Tibial nerve (tissue), 4 donors: ENCODE results near the gene ZNF124. TPM values are rescaled to one million over a fixed set of nuclear protein-coding genes. Genes with fewer than 3 reads are reported as not detected.

Source experiments
- DNase-seq, 2 donors: peaks; one replicate each; pipeline ENCODE4 v3.0.0-alpha.2; 2019; ENCODE audit warnings: low spot score in 2 of 2
- H3K27ac ChIP-seq, 4 donors: fragments of 200-600 bp; sonication (generic) in 3 of 4; one replicate each; pipeline ENCODE4 v1.5.1; 2017 to 2019; ENCODE audit warnings: mild to moderate bottlenecking in 1 of 4
- H3K27me3 ChIP-seq, 2 donors: fragments of 200-600 bp; sonication (generic) in 1 of 2; one replicate each; pipeline versions ENCODE4 v1.5.1 to v1.6.0; 2017 to 2019
- H3K36me3 ChIP-seq, 3 donors: fragments of 200-600 bp; sonication (generic); one replicate each; pipeline ENCODE4 v1.5.1; 2018 to 2019
- H3K4me1 ChIP-seq, 4 donors: fragments of 200-600 bp; sonication (generic) in 3 of 4; one replicate each; pipeline ENCODE4 v1.5.1; 2017 to 2019
- H3K4me3 ChIP-seq, 4 donors: fragments of 200-600 bp; sonication (generic) in 3 of 4; one replicate each; pipeline ENCODE4 v1.5.1; 2017 to 2019; ENCODE audit warnings: mild to moderate bottlenecking in 1 of 4, moderate library complexity in 1 of 4
- H3K9me3 ChIP-seq, 4 donors: fragments of 200-600 bp; sonication (generic) in 3 of 4; one replicate each; pipeline ENCODE4 v1.5.1; 2017 to 2019
- EP300 ChIP-seq, 2 donors: sonication (generic); formaldehyde crosslinking; IDR thresholded peaks; one replicate each; pipeline ENCODE4 v1.6.1; 2017; ENCODE audit warnings: antibody characterized with exemption in 2 of 2, mild to moderate bottlenecking in 1 of 2
- POLR2A ChIP-seq, 2 donors: fragments of 450-650 bp; IDR thresholded peaks; one replicate each; pipeline ENCODE4 v1.6.1; 2017; ENCODE audit warnings: antibody characterized with exemption in 2 of 2, mild to moderate bottlenecking in 2 of 2, moderate library complexity in 2 of 2
- WGBS, 2 donors: methylation state at CpG; one replicate each; pipeline ENCODE4 v1.1.5; 2018; 5-methylcytosine and 5-hydroxymethylcytosine counted together
- total RNA-seq, 4 donors: library from RNA; depleted of rRNA; stranded (reverse); fragments of >200 nt; gene quantifications; one replicate each; pipeline ENCODE4 v1.1.0, GENCODE V29; 2016
- TF ChIP-seq, protein P1 (sequence below), 5 experiments: fragments of 200-600 bp in 3 of 5; fragments of 450-650 bp in 2 of 5; sonication (generic) in 3 of 5; IDR thresholded peaks; one replicate each; pipeline ENCODE4 v1.5.1; 2016 to 2019; ENCODE audit warnings: antibody characterized with exemption in 5 of 5, mild to moderate bottlenecking in 3 of 5, moderate library complexity in 2 of 5

The ZNF124 gene
- total RNA-seq, 4 donors from 2014 or later, result 11.1 to 34.1 (median 15.6) TPM

DNA sequence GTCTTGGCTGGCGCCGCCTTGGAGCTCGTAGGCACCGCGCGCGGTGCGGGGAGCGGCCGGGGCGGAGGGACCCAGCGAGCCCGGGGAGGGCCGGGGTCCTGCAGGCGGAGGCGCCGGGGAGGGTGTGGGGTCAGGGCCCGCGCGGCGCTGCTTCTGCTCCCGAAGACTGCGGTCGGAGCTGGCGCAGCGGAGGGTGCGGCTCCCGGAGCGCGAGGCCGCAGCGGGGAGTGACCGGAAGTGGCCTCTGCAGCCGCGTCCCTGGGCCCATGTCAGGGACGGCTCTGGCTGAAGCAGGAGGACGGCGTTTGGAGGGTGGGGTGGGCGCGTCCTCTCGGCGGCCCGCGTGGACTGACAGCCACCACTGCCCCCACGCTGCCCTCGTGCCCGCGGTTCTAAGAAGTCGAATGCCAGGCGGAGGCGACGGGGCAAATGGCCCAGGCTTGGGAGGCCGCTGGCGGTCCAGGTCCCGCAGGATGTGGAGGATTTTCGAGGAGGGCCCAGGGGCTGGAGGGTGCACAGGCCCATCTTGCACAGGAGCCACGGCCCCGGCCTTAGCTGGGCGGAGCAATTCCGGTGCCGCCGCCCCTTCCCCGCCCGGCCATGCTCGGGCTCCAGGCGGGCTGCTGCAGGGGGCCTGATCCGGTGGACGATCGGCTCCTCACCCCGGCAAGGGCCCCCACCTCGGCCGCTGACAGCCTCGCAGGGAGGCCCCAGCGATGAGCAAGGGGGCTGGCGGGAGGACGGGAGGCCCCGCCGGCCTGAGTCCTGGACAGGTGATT lies 59.9 kb downstream of the ZNF124 start:
- Histone ChIP-seq H3K36me3 (peaks cover 0 to 5% (median 0%) of the 10 kb centered on the region in 3 donors), H3K27me3 (no peaks in the 10 kb centered on the region), H3K9me3 (no peaks in the 10 kb centered on the region), H3K4me3 (peak overlapping the region; percentile 61 to 73 (median 66)), H3K27ac (peak overlapping the region; percentile 66 to 92 (median 80)), H3K4me1 (peaks cover 0 to 22% (median 8%) of the 10 kb centered on the region in 4 donors)
- TF ChIP-seq POLR2A (IDR thresholded peaks at IDR 0.05), result peak; percentile 14 to 54
- TF ChIP-seq, protein P1, sequence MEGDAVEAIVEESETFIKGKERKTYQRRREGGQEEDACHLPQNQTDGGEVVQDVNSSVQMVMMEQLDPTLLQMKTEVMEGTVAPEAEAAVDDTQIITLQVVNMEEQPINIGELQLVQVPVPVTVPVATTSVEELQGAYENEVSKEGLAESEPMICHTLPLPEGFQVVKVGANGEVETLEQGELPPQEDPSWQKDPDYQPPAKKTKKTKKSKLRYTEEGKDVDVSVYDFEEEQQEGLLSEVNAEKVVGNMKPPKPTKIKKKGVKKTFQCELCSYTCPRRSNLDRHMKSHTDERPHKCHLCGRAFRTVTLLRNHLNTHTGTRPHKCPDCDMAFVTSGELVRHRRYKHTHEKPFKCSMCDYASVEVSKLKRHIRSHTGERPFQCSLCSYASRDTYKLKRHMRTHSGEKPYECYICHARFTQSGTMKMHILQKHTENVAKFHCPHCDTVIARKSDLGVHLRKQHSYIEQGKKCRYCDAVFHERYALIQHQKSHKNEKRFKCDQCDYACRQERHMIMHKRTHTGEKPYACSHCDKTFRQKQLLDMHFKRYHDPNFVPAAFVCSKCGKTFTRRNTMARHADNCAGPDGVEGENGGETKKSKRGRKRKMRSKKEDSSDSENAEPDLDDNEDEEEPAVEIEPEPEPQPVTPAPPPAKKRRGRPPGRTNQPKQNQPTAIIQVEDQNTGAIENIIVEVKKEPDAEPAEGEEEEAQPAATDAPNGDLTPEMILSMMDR (IDR thresholded peaks at IDR 0.05), result no peak
- peak in 1 of 2 donors; percentile 77 for TF ChIP-seq EP300 (IDR thresholded peaks at IDR 0.05)
- WGBS, 2 donors, result 2 to 5% methylated on average over 40 to 72 of the region's 78 CpGs
- peak; percentile 29 to 48 for DNase-seq

DNA sequence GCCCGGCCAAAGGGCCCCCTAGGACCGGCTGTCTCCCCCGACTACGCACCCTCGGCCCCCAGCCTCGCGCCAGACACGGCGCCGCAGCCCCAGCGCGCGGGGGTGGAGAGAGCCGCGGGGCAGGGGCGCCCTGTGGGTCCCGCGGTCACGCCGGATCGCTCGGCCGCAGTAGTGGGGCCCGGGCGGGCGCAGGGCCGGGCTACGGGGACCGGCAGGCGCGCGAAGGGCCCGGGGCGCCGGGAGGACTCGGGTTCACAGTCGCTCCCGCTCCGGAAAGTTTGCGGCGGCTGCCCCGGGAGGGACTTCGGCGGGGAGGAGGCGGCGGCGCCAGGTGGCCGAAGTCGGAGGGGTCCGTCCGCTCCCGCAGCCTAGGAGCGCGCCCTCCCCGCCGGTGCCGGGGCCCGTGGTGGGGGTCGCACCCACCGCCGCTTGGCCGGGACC lies 60.5 kb downstream of the ZNF124 start:
- 0 to 1% methylated on average over 2 to 56 of the region's 62 CpGs for WGBS, 2 donors
- peak overlapping the region; percentile 66 to 92 (median 80) for H3K27ac ChIP-seq

DNA sequence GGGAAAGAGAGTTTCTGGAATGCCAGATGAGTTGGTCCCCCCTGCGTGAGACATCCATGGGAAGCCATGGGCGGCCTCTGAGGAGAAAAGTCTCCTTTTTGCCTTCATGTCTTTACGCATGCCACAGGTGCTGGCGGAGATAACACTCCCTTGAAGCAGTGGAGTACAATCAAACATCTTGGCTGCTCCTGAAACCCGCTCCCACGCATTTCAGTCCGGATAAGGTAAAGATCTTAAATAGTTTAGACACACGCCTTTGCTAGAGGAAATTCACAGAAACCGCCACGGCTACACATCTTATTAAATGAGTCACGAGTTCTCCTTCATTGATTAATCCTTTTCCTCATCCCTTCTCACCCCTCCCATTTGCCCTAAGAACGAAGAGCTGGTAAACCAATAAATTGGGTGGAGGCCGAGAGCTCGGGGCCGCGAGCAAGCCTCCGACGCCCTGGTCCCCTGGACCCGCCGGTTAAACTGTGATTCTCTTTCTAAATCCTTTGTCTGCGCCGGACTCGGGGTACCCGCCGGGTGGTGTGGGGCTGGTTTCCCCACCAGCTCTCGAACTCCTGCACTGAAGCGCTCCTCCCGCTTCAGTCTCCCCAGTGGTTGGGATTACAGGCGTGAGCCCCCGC lies 61.1 kb downstream of the ZNF124 start:
- H3K27ac ChIP-seq, result peak overlapping the region; percentile 66 to 92 (median 80)
- peaks cover 0 to 22% (median 8%) of the 10 kb centered on the region in 4 donors for H3K4me1 ChIP-seq
- peaks cover 0 to 5% (median 0%) of the 10 kb centered on the region in 3 donors for H3K36me3 ChIP-seq
- H3K4me3 ChIP-seq, result peak overlapping the region; percentile 61 to 73 (median 66)
- TF ChIP-seq, protein P1 (IDR thresholded peaks at IDR 0.05), result no peak
- no peak for TF ChIP-seq POLR2A (IDR thresholded peaks at IDR 0.05)
- TF ChIP-seq EP300 (IDR thresholded peaks at IDR 0.05), result no peak
- no peaks in the 10 kb centered on the region for H3K9me3 ChIP-seq
- DNase-seq, result peak in 1 of 2 donors; percentile 5
- H3K27me3 ChIP-seq, result no peaks in the 10 kb centered on the region
- 18 to 22% methylated on average over 27 to 29 of the region's 30 CpGs for WGBS, 2 donors

More for the DNA sequence above, 60.5 kb downstream of the ZNF124 start:
- H3K9me3 ChIP-seq, result no peaks in the 10 kb centered on the region
- H3K36me3 ChIP-seq, result peaks cover 0 to 5% (median 0%) of the 10 kb centered on the region in 3 donors
- peak overlapping the region; percentile 61 to 73 (median 66) for H3K4me3 ChIP-seq
- no peak for DNase-seq
- no peak for TF ChIP-seq POLR2A (IDR thresholded peaks at IDR 0.05)
- TF ChIP-seq EP300 (IDR thresholded peaks at IDR 0.05), result no peak
- TF ChIP-seq, protein P1 (IDR thresholded peaks at IDR 0.05), result no peak
- H3K27me3 ChIP-seq, result no peaks in the 10 kb centered on the region
- peaks cover 0 to 22% (median 8%) of the 10 kb centered on the region in 4 donors for H3K4me1 ChIP-seq

DNA sequence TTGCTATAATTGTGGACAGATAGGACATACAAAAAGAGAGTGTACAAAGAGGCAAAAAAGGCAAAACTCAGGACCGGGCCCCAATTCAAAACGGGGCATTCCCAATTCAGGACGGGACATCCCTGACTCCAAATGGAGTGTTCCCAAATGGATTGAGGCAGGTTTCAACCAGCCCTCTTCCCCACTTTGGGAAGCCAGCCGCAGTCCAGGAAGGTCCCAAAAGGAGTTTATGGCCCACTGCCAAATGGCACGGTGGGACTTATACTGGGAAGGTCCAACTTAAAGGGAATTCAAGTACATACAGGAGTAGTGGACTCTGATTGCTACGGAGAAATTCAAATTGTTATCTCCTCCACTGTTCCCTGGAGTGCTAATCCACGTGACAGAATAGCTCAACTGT lies 64.1 kb downstream of the ZNF124 start:
- WGBS, 2 donors, result 81 to 82% methylated on average over 7 of the region's 7 CpGs
- peaks cover 0 to 34% (median 23%) of the 10 kb centered on the region in 4 donors for H3K4me1 ChIP-seq
- H3K27ac ChIP-seq, result no peak overlapping the region
- H3K36me3 ChIP-seq, result peaks cover 0 to 5% (median 0%) of the 10 kb centered on the region in 3 donors
- no peak for DNase-seq
- H3K9me3 ChIP-seq, result no peaks in the 10 kb centered on the region
- TF ChIP-seq, protein P1 (IDR thresholded peaks at IDR 0.05), result no peak
- TF ChIP-seq EP300 (IDR thresholded peaks at IDR 0.05), result no peak
- TF ChIP-seq POLR2A (IDR thresholded peaks at IDR 0.05), result no peak
- no peak overlapping the region for H3K4me3 ChIP-seq
- H3K27me3 ChIP-seq, result no peaks in the 10 kb centered on the region
